HuH-7.5 (cell line): Measurements from ENCODE around the gene ZDHHC11B.

Source experiments
- DNase-seq: peaks from one replicate; pipeline ENCODE4 v3.0.0; 2011; ENCODE audit warnings: low spot score

The ZDHHC11B gene

GRCh38 chr5:673161-673830 lies 111.2 kb downstream of the ZDHHC11B start:
- DNase-seq: no peak

- no peak for DNase-seq
Measured at GRCh38 chr5:672329-673160, 112.0 kb downstream of the ZDHHC11B start.

DNA sequence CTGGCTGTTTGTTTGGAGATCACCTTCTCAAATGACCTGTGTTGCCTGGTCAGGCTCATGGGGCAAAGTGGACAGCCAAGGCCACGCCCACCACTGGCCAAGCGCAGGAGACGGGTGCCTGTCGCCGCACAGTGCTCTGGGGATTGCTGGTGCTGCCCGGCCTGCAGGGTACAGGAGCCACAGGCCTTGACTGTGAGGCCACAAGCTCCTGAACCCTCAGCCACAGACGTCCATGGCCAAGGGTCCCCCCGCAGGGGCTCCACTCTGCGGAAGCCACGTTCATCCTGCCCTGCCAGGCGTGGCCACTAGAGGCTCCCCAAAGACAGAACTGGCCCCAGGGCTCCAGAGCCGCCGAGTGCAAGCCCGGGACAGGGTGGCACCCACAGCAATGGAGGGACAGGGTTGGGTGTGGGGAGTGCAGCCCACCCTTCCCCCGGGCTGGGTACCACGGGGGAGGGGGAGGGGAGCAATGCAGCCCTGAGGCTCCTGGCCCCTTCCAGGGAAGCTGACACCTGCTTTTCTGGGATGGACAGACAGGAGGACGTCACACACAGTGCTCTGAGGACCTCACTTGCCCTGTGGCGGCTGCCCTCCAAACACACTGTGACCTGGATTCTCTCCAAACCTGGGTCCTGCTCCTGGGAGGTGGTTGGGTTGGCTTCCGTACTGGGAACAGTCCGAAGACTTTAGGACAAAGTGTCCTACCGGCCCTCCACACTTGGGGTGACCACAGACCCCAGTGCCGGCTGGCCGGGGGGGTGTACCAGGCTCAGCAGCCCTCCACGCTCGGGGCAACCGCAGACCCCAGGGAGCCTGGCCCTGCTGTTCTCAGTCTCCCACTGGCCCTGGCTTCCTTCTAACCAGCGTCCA lies 112.8 kb downstream of the ZDHHC11B start:
- peak; percentile 88 for DNase-seq

- no peak for DNase-seq
Measured at GRCh38 chr5:670396-671270, 113.9 kb downstream of the ZDHHC11B start.

DNA sequence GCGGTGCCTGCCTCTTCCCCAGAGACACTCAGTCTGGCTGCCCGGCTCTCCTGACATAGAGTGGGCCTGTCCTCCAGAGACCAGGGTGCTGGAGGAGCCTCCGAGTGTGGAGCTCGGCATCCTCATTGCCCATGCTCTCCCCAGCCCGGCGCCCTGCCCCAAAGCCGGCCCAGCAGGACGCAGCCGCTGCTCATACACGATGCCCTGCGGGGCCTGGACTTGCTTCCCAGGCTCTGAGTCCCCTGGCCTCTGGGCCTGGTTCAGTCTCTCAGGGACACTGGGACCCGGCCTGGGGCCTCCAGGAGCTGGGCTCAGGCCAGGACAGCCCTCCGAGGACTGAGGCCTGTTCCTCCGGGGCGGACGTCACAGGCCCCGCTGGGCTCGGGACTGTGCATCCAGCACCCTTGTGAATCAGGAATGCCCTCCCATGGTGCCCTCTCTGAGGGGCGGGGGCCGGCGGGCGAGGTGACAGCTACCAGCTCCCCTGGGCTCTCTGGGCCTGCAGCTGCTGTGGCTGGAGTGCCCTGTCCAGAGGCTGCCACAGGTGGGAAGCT lies 114.6 kb downstream of the ZDHHC11B start:
- no peak for DNase-seq

- no peak for DNase-seq
Measured at GRCh38 chr5:669111-669841, 115.3 kb downstream of the ZDHHC11B start.

DNA sequence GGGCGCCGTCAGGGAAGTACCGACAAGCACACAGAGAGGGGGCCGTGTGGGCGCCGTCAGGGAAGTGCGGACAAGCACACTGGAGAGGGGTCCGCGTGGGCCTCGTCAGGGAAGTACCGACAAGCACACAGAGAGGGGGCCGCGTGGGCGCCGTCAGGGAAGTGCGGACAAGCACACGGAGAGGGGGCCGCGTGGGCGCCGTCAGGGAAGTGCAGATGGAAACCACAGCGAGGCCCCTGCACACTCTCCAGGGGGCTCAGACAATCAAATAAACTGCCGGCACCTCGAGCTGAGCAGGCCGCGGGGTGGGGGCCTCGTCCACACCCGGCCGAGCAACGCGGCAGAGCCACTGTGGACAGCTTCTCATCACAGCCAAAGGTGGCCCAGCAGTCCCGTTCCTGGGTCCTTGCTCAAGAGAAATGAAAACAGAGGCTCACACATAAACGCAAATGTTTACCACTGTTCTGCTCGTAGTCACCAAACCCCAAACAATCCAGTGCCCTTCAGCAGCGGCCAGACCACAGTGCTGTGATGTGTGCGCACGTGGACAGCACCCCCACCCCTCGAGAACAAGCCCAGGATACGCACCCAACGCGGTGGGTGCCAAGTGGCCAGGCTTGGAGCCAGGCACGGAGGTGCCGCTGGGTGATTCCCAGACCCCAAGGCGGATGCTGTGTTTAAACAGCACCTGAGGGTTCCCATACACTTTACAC lies 116.1 kb downstream of the ZDHHC11B start:
- no peak for DNase-seq

DNA sequence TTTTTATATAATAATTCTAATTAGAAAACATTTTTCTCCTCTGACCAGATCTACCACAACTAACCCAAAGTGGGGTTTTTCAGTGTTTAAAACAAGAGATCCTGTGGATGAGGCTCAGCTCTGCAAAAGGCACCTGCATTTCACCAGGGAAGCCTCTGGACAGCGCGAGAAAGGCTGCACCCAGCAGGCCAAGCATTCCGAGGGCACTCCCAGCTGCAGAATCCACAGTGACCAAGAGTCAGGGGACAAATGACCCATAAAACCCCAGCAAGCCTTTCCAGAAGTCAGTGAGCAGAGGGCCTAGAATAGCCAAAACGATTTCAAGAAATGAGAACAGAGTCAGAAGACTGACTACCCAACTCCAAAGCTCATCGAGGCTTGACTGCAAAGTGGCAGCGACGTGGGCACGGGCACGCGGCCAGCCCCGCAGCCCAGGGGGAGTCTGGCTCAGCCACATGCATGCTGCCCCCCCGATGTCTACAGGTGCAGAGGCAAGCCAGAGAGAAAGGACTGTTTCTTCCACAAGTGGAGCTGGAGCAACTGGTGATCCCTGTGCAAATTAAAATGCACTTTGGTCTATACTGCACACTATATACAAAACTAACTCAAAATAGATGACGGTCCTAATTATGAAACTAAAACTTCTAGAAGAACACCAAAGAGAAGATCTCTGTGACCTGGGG lies 117.6 kb downstream of the ZDHHC11B start:
- no peak for DNase-seq

- no peak for DNase-seq
Measured at GRCh38 chr5:665956-666711, 118.4 kb downstream of the ZDHHC11B start.

DNA sequence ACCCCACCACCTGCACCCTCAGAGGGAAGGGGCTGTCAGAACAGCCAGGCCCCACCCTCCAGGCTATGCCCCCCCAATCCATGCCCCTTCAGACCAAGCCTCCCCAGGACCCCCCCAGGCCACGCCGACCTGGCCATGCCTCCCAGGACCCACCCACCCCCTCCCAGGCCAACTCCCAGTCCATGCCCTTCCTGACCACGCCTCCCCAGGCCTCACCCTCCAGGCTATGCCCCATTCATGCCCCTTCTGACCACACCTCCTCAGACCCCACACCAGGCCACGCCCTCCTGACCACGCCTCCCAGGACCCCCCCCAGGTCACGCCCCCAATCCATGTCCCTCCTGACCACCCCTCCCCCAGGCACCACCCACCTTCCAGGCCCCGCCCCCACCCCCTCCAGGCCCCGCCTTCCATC lies 119.0 kb downstream of the ZDHHC11B start:
- DNase-seq: no peak

GRCh38 chr5:664994-665360 lies 119.6 kb downstream of the ZDHHC11B start:
- no peak for DNase-seq

GRCh38 chr5:664343-664993 lies 120.1 kb downstream of the ZDHHC11B start:
- no peak for DNase-seq

GRCh38 chr5:663436-664342 lies 120.8 kb downstream of the ZDHHC11B start:
- no peak for DNase-seq

DNA sequence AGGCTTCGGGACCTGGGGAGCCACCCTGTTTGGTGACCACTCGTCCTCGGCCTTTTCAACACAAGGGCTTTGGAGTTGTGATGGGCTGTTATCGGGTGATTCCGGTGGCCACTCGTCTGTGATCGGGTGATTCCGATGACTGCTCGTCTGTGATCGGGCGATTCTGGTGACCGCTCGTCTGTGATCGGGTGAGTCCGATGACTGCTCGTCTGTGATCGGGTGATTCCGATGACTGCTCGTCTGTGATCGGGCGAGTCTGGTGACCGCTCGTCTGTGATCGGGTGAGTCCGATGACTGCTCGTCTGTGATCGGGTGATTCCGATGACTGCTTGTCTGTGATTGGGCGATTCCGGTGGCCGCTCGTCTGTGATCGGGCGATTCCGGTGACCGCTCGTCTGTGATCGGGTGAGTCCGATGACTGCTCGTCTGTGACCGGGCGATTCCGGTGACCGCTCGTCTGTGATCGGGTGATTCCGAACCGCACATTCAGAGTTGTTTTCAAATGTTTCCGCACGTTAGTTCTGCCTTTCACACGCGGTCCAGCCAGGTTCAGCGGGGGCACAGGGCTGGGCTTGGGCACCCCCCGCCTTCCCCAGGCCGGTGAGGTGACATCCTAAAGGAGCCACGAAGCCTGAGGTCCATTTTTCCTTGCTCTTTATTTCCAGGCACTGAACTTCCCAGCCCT lies 121.6 kb downstream of the ZDHHC11B start:
- no peak for DNase-seq

DNA sequence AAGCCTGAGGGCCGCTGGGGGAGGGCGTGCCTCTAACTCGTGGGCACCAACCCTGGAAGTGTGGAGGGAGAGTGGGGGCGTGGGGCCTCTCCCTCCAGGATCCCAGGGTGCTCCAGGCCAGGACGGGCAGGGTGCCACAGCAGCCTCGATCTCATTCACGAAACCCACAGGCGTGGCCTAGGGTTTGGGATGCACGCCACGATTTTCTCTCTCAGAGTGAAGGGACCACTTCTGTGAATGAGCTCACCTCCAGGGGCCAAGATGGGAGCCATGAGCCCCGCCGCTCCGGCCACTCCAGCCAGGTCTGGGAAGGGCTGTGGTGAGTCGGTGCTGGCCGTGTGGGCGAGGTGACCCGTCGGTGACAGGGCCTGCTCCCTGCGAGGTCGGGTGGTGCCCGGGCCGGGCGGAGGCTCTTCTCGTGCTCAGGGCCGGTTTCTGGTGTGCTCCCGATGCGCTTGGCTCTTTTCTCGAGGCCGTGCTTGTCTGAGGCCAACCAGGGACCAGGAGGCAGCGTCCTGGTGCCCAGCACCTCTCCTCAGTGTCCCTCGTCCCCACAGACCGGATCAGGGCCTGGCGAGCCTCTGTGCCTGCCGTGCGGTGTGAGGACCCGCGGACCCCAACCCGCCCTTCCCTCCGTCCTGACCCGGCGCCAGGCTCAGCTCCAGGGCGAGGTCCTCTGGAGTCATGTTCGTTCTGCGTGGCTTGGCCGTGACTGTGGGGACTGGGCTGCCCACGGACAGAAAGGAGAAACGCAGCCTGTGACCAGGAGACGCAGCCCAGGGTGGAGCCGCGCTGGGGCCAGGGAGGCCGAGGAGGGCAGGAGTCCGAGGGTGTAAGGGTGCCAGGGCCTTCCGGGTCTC lies 122.4 kb downstream of the ZDHHC11B start:
- DNase-seq: no peak
